HCEC 1CT (cell line): ENCODE results near the gene ZNF229.
"Not testable (repeated sequence)": the region's sequence is repeated elsewhere in the genome, so short reads cannot be mapped to it uniquely, and the experiment has no call there.

Experiments
- DNase-seq: peaks from one replicate; pipeline ENCODE4 v3.0.0-alpha.2; 2017

Gene ZNF229

DNA sequence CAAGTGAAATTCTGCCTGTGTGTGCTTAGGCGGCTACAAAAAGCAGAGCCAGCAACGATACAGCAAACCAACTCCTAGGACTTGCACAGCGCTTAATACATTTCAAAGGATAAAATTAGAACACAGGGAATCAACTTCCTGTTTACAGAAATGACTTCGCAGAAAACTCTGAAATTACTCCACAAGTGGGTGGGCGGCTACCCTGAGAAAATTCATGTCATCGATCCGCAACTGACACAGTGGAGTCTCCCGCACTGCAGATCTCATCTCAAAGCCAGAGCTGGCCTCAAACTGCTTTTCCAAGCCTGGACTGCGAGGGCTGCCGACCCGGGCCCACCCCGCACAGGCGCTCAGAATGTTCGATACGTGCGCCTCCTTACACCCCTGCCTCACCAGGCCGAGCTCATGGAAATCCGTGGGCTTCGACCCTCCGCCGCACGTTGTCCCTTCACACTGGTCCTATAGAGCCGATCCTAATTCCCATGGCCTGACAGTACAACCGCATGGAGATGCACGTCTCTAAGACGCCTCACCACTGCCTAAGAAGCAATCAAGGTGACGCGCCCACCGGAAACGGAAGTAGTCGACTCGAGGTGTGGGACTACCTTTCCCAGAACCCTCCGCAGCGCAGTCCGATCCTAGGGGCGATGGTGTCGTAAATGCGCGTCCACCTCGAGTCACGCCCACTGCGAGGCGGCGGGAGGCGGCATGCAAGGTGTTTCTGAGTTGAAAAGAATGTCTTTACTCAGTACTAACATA lies at the start of gene ZNF229:
TSS of gene ZNF229 (minus strand) at position 557 of the 759 bp plus-strand sequence. CDS start 5,625 bp downstream, outside the sequence.
- DNase-seq, result peak; percentile 92

DNA sequence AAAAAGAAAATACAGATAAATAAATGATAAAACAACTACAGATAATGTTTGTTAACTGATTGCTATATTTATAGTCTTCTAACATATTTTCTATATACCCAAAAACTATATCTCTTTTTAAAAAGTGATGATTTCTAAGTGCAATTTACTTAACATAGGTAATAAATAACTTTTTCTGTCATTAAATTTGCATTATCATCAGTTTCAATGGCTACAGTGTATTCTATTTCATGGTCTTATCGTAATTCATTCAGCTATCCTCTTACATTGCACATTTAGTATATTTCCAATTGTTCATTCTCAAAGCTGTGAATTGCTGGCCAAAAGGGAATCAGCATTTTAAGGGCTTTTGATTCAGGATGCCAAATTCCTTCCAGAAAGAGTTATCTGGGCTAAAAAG lies 48.4 kb upstream of the ZNF229 start:
- DNase-seq, result no peak

DNA sequence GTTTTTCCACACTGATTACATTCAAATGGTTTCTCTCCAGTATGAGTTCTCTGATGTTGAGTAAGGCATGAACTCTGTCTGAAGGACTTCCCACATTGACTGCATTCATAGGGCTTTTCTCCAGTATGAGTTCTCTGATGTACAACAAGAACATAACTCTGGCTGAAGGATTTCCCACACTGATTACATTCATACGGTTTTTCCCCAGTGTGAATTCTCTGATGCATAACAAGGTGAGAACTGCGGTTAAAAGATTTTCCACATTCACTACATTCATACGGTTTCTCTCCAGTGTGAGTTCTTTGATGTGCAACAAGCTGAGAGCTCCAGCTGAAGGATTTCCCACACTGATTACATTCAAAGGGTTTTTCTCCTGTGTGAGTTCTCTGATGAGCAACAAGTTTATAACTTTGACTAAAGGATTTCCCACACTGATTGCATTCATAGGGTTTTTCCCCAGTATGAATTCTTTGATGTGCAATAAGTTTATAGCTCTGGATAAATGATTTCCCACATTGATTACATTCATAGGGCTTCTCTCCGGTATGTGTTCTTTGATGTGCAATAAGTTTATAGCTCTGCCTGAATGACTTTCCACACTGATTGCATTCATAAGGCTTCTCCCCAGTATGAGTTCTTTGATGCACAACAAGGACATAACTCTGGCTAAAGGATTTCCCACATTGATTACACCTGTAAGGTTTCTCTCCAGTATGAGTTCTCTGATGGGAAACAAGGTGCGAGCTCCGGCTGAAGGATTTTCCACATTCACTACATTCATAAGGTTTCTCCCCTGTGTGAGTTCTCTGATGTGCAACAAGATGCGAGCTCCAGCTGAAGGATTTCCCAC lies 28.5 kb upstream of the ZNF229 start:
- DNase-seq, result no peak

DNA sequence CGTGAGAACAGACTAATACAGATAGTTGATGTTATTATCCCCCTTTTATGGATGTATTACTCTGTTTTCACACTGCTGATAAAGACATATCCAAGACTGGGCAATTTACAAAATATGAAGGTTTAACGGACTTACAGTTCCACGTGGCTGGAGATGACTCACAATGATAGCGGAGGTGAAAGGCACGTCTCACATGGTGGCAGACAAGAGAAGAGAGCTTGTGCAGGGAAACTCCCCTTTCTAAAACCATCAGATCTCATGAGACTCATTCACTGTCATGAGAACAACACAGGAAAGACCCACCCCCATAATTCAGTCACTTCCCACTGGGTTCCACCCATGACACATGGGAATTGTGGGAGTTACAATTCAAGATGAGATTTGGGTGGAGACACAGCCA lies 20.5 kb upstream of the ZNF229 start:
- not testable (repeated sequence) for DNase-seq

DNA sequence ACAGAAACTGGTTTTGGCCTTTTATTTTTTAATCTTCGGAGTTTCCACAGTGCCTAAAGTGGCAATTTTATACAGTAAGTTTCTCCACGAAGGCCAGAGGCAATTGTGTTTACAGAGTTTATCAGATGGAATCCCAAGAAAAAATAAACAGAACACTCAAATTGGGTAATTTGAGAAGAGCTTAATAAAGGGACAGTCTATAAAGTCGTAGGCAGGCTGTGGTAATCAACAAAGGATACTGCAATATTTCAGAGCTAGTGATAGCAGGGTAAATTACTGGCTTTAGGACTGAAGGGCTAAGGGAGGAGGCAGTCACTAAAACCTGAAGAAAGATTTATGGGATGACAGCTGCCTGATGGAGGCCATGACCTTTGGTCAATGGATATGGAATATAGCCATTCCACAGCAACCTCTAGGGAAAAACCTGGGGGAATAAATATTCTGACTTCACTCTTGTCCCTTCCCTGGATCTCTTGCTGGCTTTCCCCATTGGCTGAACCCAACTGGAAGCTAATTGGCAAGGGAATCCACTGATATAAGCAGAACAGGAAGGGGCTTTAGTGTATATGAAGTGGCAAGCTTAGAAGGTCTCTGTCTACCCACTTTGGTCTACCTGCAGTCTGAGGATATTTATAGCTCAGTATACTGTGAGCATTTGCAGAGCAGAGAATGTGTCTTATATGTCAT lies 14.5 kb upstream of the ZNF229 start:
- not testable (repeated sequence) for DNase-seq

DNA sequence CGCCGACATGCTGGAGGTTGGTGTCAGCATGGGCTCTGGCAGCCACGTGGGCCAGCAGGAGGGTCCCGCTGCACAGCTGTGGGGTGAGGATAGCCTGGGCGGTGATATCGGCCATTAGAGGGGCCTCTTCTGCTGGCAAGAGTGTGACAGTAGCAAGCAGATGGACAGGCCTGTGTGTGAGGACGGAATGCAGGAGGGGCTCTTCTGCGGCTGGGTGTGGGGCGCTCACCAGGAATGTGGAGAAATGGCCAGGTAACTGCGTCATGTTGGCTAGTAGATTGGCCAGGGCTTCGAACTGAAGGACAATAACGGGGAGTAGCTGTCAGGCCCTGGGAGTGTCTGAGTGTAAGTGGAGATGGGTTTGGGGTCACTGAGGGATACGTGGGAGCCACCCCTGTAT lies 7.7 kb upstream of the ZNF229 start:
- not testable (repeated sequence) for DNase-seq

DNA sequence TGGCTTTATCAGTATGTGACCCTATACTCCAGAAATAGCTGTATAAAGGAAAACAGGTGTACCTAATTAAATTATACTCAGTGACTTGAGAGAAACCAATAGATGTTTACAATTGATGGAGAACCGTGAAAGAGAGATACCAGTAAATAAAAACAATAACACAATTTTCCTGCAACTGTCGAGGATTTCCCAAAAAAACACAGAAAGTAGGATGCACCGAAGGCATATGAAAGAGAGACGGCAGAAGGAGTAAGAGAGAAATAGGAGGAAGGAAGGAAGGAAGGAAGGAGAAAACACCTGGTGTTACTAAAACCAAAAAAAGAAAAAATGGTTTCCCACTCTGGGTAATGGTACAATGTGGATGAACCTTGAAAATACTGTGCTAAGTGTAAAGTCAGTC lies 6.8 kb upstream of the ZNF229 start:
- no peak for DNase-seq

DNA sequence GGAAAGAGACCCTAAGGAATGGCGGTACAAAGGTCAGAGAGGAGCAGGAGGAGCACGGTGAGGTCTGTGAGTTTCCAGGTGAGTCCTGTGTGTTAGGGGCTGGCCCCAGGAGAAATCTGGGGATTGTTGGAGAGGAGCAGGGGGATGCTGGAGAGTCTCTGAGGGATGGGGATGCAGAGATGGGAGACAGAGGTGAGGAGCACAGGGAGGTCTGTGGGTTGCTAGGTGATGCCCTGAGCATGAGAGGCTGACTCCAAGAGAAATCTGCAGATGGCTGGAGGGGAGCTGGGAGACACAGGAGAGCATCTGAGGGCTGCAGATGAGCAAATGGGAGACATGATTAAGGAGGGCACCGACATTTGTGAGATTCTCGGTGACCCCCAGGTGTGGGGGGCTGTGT lies 4.1 kb upstream of the ZNF229 start:
- DNase-seq, result no peak

DNA sequence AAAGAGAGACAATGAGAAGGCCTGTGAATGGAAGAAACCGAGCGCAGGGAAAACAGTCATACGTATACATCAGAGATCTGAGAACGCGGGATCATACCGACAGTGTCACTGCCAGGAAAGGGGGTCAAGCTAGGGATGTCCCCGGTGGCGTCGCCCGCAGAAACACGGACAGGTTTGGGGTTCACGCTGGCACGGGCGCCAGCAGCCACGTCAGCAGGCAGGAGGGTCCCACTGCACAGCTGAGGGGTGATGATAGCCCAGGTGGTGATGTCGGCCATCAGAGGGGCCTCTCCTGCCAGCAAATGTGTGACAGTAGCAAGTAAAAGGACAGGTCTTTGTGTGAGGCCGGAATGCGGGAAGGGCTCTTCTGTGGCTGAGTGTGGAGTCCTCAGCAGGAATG lies 3.4 kb upstream of the ZNF229 start:
- DNase-seq, result no peak

DNA sequence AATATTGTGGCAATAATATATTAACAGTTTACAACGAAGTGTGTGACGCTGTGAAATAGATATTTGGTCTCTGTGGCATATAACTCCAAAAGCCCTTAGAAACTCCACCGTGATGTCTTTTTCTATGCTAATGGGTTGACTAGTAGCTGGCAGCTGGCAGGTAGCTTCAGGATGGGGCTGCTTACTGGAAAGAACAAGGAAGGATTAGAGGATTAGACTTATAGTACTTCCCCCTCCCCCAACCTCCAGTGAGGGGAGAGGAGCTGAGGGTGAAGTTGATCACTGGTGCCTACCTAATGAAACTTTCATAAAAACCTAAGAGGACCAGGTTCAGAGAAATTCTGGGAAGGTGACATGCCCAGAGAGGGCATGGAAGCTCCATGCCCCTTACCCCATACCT lies 9.8 kb downstream of the ZNF229 start:
- no peak for DNase-seq

DNA sequence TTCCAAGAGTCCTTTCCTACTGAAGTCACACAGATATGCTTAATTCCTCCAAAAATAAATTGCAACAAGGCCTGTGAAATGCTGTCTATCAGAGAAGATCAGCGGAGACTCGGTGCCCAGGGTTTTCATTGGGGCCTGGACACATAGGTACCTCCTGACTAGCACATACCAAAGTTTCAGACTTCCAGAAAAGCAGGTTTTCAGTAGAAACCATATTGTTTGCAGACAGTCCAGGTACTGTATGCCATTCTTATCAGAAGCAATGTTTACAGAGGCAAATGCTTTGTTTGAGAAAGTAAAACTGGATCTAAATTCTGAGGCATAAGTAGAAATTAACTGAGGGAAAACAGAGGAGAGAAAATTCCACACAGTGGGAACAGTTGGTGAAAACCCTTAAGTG lies 12.8 kb downstream of the ZNF229 start:
- DNase-seq, result no peak

DNA sequence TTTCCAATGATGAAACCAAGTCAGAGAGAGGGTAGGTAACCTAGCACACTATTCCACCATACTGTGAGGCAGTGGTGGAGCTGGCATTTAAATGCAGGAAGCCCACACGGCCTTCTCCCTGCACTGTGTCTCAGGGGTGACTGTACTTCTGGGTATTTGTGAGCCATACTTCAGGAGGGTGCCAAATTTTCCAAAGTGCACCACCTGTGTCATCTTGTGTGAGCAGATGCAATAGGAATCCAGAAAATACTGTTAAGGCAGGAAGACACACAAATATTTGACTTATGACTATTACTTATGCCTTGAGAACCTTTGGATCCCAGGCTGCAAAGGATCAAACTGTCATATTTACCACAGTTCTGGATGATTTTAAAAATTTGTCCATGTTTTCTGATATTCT lies 17.3 kb downstream of the ZNF229 start:
- DNase-seq, result peak; percentile 29

DNA sequence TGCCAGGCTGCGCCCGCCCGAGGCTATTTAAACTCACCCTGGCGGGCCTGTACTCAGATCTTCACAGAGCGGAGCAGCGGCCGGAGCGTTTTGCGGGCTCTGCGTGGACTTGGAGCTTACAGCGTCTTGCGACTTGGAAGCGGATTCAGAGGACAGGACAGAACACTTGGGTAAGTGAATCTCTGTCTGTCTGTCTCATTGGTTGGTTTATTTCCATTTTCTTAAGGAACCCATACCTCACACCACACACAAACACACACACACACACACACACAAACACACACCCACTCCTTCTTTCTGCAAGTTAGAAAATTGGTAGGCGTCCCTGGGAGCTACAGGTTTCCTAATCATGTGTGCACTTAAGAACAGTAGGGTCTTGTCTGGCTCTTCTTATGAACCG lies 32.7 kb downstream of the ZNF229 start:
- DNase-seq, result not testable (repeated sequence)

DNA sequence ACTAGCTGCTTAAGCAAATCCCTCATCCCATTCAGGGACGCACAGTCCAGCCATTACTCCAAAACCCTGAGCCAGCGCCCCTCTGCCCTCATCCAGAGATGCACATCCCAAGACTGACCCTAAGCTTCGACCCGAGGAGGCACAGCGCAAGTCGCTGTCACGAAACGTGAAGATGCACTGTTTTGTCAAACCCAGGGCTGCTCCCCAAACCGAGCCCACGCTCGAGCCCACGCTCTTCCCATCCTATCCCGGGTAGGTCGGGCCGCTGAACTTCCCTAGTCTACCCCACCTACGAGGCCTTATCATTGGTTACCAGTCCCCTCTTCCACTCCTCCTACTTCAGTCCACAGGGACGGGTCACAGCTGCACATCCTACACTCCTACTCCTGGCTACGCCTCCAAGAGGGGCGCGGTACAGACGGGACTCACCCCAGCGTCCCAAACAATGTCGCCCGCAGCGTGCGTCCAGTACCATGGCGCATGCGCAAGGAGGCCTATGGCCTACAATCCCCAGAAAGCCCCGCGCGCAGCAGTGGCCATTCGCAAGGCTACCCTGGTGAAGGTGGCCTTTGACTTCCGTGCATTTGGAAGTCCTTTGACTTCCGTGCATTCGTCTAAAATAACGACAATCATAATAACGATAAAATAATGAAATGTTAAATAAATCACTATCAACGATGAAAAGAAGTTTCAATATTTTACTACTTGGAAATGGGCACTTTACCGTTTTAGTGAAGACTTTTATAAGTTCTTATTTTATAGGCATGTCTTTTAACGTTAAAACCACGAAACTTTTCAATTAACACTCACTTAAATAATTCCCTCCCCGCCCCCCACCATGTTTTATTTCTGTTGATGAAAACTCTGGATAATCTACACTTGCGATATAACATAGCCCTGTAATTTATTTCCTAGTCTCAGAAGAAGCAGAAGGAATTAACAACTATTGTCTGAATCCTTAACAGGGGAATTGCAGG lies 46.8 kb downstream of the ZNF229 start, which contains the start of gene ZNF285:
TSS of gene ZNF285 (minus strand) at position 470 of the 977 bp plus-strand sequence. CDS start 4,395 bp downstream, outside the sequence.
- peak; percentile 85 for DNase-seq

DNA sequence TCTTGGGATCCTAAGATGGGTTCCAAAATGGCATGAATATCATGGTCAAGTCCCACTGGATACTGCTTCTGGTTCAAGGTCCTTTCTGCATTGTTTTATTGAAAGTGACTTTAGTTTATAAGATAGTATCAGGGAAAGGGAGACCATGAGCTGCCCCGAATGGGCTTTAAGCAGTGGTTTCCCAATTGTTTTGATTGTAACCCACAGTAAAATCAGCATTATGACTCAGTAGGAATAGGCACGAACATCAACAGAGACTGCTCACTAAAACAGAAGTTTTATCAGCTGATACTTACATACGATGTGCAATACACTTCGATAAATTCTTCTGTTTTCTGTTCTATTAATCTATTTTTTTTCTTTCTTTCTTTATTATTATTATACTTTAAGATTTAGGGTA lies 59.0 kb downstream of the ZNF229 start:
- not testable (repeated sequence) for DNase-seq
